HepG2 (cell line): ENCODE results near the gene TOMM6. TPM values are rescaled to one million over a fixed set of nuclear protein-coding genes. Genes with fewer than 3 reads are reported as not detected.

Source experiments
- AKNA ChIP-seq: sonication (generic); formaldehyde crosslinking; IDR thresholded peaks from 2 replicates; pipeline ENCODE4 v1.4.0; 2020; ENCODE audit warnings: missing genetic modification reagents, borderline replicate concordance
- MNT ChIP-seq: fragments of 450-650 bp; IDR thresholded peaks from 2 replicates; pipeline ENCODE4 v1.6.1; 2016
- PHF5A ChIP-seq: IDR thresholded peaks from one replicate; pipeline ENCODE4 v1.6.1; 2018; ENCODE audit warnings: low read depth, missing genetic modification reagents; ENCODE audit not compliant: unreplicated experiment
- ZNF496 ChIP-seq: sonication (generic); formaldehyde crosslinking; IDR thresholded peaks from 2 replicates; pipeline ENCODE4 v1.8.1; 2023; ENCODE audit warnings: mild to moderate bottlenecking, moderate library complexity, missing genetic modification reagents; ENCODE audit not compliant: insufficient replicate concordance
- ZNF724P ChIP-seq: sonication (generic); formaldehyde crosslinking; IDR thresholded peaks from 2 replicates; pipeline ENCODE4 v1.8.0; 2022; ENCODE audit warnings: missing genetic modification reagents, borderline replicate concordance
- polyA plus RNA-seq, 8 experiments: library from polyadenylated mRNA; depleted of rRNA in 3 of 8; stranded (reverse) in 7 of 8; unstranded in 1 of 8; fragments of >200 nt; fragmentation: Illumina TruSeq in 4 of 8; extraction: Trizol in 4 of 8; gene quantifications; 2 replicates each; pipeline versions ENCODE4 v1.2.1 to v1.2.3, GENCODE V29; 2011 to 2016; ENCODE audit warnings: low read depth in 4 of 8, missing spikeins in 1 of 8, mixed read lengths in 1 of 8; ENCODE audit not compliant: insufficient read depth in 1 of 8
- total RNA-seq, 5 experiments: library from RNA; depleted of rRNA; stranded (reverse); fragments of >200 nt; fragmentation: Illumina TruSeq; extraction: Trizol; gene quantifications; 2 replicates each; pipeline ENCODE4 v1.2.3, GENCODE V29; 2016; ENCODE audit warnings: low read depth in 1 of 5

Gene TOMM6
- total and polyA plus RNA-seq, 2 of the 13 experiments (the other 11 are each of a cell fraction or from before 2014, with no cell fraction given), result 320 to 321 TPM

- no peak for TF ChIP-seq ZNF724P
- no peak for TF ChIP-seq AKNA (CRISPR knock-in tag)
- TF ChIP-seq ZNF496 (CRISPR knock-in tag), result no peak
- no peak for TF ChIP-seq PHF5A (CRISPR knock-in tag)
- TF ChIP-seq MNT, result no peak
Measured at GRCh38 chr6:41815587-41815986, 28.1 kb downstream of the TOMM6 start (continued).
